Neural progenitor cell (in vitro differentiated cells): Measurements from ENCODE around the gene PLEKHO2. TPM values are rescaled to one million over a fixed set of nuclear protein-coding genes. Genes with fewer than 3 reads are reported as not detected.
A peak's percentile ranks its signal among the peaks of the same experiment; 100 is the strongest.

ENCODE experiments used
- DNase-seq: peaks from one replicate; pipeline ENCODE4 v3.0.0-alpha.2; 2016; ENCODE audit warnings: low spot score
- H2AFZ ChIP-seq: fragments of 200-600 bp; sonication (generic); replicated peaks from 2 replicates; pipeline ENCODE4 v1.6.1; 2016; ENCODE audit warnings: antibody characterized with exemption
- H3F3A ChIP-seq: fragments of 200-600 bp; sonication (generic); 2 replicates; pipeline ENCODE4 v1.6.1; 2016; ENCODE audit warnings: antibody characterized with exemption, low read depth
- H3K27ac ChIP-seq: fragments of 200-600 bp; sonication (generic); 2 replicates; pipeline ENCODE4 v1.5.1; 2016; ENCODE audit warnings: mild to moderate bottlenecking
- H3K27me3 ChIP-seq: fragments of 200-600 bp; sonication (generic); 2 replicates; pipeline ENCODE4 v1.6.1; 2016; ENCODE audit warnings: mild to moderate bottlenecking, moderate library complexity
- H3K36me3 ChIP-seq: fragments of 200-600 bp; sonication (generic); 2 replicates; pipeline ENCODE4 v1.5.1; 2016
- H3K4me1 ChIP-seq: fragments of 200-600 bp; sonication (generic); 2 replicates; pipeline ENCODE4 v1.6.1; 2016; ENCODE audit warnings: mixed run types
- H3K4me2 ChIP-seq: fragments of 200-600 bp; sonication (generic); 2 replicates; pipeline ENCODE4 v1.6.1; 2016
- H3K4me3 ChIP-seq: fragments of 200-600 bp; sonication (generic); 2 replicates; pipeline ENCODE4 v1.5.1; 2016
- H3K79me2 ChIP-seq: fragments of 200-600 bp; sonication (generic); 2 replicates; pipeline ENCODE4 v1.6.1; 2016; ENCODE audit warnings: low read depth
- H3K9ac ChIP-seq: fragments of 200-600 bp; sonication (generic); 2 replicates; pipeline ENCODE4 v1.6.1; 2016
- H3K9me3 ChIP-seq: fragments of 200-600 bp; sonication (generic); 2 replicates; pipeline ENCODE4 v1.5.1; 2016; ENCODE audit warnings: low read depth
- H4K20me1 ChIP-seq: fragments of 200-600 bp; sonication (generic); 2 replicates; pipeline ENCODE4 v1.6.1; 2016; ENCODE audit warnings: low read depth
- H3K27ac Mint-ChIP-seq: 3 replicates; pipeline ENCODE4 v1.8.0; 2021; ENCODE audit warnings: mixed read lengths
- H3K27me3 Mint-ChIP-seq: 2 replicates; pipeline ENCODE4 v1.8.0; 2022; ENCODE audit warnings: low read depth, mild to moderate bottlenecking, inconsistent platforms, moderate library complexity, mixed read lengths; ENCODE audit not compliant: insufficient read depth
- H3K36me3 Mint-ChIP-seq: 3 replicates; pipeline ENCODE4 v1.8.0; 2021; ENCODE audit warnings: mixed read lengths
- H3K4me1 Mint-ChIP-seq: 3 replicates; pipeline ENCODE4 v1.8.0; 2021; ENCODE audit warnings: mixed read lengths
- H3K4me3 Mint-ChIP-seq: 3 replicates; pipeline ENCODE4 v1.8.0; 2021; ENCODE audit warnings: mild to moderate bottlenecking, moderate library complexity, mixed read lengths
- H3K9me3 Mint-ChIP-seq: 3 replicates; pipeline ENCODE4 v1.8.0; 2020; ENCODE audit warnings: mixed read lengths
- CTCF ChIP-seq: fragments of 200-600 bp; sonication (generic); IDR thresholded peaks from 2 replicates; pipeline ENCODE4 v1.5.1; 2017; ENCODE audit warnings: antibody characterized with exemption, mild to moderate bottlenecking
- EZH2 ChIP-seq: fragments of 200-600 bp; sonication (generic); IDR thresholded peaks from 2 replicates; pipeline ENCODE4 v1.6.1; 2017; ENCODE audit warnings: antibody characterized with exemption, mild to moderate bottlenecking, moderate library complexity
- EZH2phosphoT487 ChIP-seq: fragments of 200-600 bp; sonication (generic); IDR thresholded peaks from 2 replicates; pipeline ENCODE4 v1.6.1; 2017; ENCODE audit warnings: antibody characterized with exemption
- total RNA-seq: library from RNA; depleted of rRNA; stranded (reverse); fragments of >200 nt; gene quantifications from 2 replicates; pipeline ENCODE4 v1.2.3, GENCODE V29; 2015; ENCODE audit warnings: low replicate concordance

PLEKHO2 gene
- total RNA-seq, 1 donor from 2014 or later: 7.7 TPM

GRCh38 chr15:64864068-64864467 is 22.4 kb downstream of the PLEKHO2 start:
- Histone ChIP-seq H3K27me3 (no peaks in the 10 kb centered on the region), H4K20me1 (peaks cover 19% of the 10 kb centered on the region), H2AFZ (no peak overlapping the region), H3K9me3 (no peaks in the 10 kb centered on the region), H3F3A (peaks cover 10% of the 10 kb centered on the region), H3K9ac (no peak overlapping the region), H3K4me3 (no peak overlapping the region), H3K79me2 (peaks cover 4% of the 10 kb centered on the region), H3K27ac (no peak overlapping the region), H3K36me3 (no peaks in the 10 kb centered on the region), H3K4me1 (peaks cover 33% of the 10 kb centered on the region), H3K4me2 (no peak overlapping the region)
- H3K36me3 Mint-ChIP-seq: peaks cover 5% of the 10 kb centered on the region
- no peak overlapping the region for H3K4me3 Mint-ChIP-seq
- H3K9me3 Mint-ChIP-seq: no peaks in the 10 kb centered on the region
- no peak overlapping the region for H3K27ac Mint-ChIP-seq
- TF ChIP-seq EZH2phosphoT487 (no peak), CTCF (no peak), EZH2 (no peak)
- no peak for DNase-seq
- H3K27me3 Mint-ChIP-seq: no peaks in the 10 kb centered on the region
- peaks cover 29% of the 10 kb centered on the region for H3K4me1 Mint-ChIP-seq

GRCh38 chr15:64865126-64865997 is 23.6 kb downstream of the PLEKHO2 start:
- peaks cover 9% of the 10 kb centered on the region for H3F3A ChIP-seq
- no peaks in the 10 kb centered on the region for H3K27me3 ChIP-seq
- Mint-ChIP-seq H3K27ac (no peak overlapping the region), H3K36me3 (peaks cover 11% of the 10 kb centered on the region), H3K9me3 (no peaks in the 10 kb centered on the region), H3K4me1 (peaks cover 19% of the 10 kb centered on the region), H3K4me3 (no peak overlapping the region), H3K27me3 (no peaks in the 10 kb centered on the region)
- no peaks in the 10 kb centered on the region for H3K9me3 ChIP-seq
- H3K4me1 ChIP-seq: peaks cover 20% of the 10 kb centered on the region
- no peak overlapping the region for H2AFZ ChIP-seq
- no peak overlapping the region for H3K4me2 ChIP-seq
- H4K20me1 ChIP-seq: peaks cover 8% of the 10 kb centered on the region
- H3K27ac ChIP-seq: peak overlapping the region; percentile 42
- TF ChIP-seq EZH2phosphoT487: no peak
- no peak for TF ChIP-seq CTCF
- no peak for TF ChIP-seq EZH2
- no peaks in the 10 kb centered on the region for H3K36me3 ChIP-seq
- H3K79me2 ChIP-seq: no peaks in the 10 kb centered on the region
- H3K4me3 ChIP-seq: no peak overlapping the region
- no peak for DNase-seq
- no peak overlapping the region for H3K9ac ChIP-seq

GRCh38 chr15:64865998-64866520 is 24.3 kb downstream of the PLEKHO2 start:
- H3K9me3 Mint-ChIP-seq: no peaks in the 10 kb centered on the region
- no peaks in the 10 kb centered on the region for H3K9me3 ChIP-seq
- no peaks in the 10 kb centered on the region for H3K79me2 ChIP-seq
- H3K4me3 Mint-ChIP-seq: no peak overlapping the region
- H4K20me1 ChIP-seq: peaks cover 4% of the 10 kb centered on the region
- H3K4me1 ChIP-seq: peaks cover 19% of the 10 kb centered on the region
- H3K27me3 ChIP-seq: no peaks in the 10 kb centered on the region
- H3K4me3 ChIP-seq: no peak overlapping the region
- peaks cover 17% of the 10 kb centered on the region for H3K4me1 Mint-ChIP-seq
- no peak overlapping the region for H3K27ac Mint-ChIP-seq
- peak overlapping the region; percentile 10 for H3K4me2 ChIP-seq
- no peak overlapping the region for H2AFZ ChIP-seq
- peak overlapping the region; percentile 42 for H3K27ac ChIP-seq
- DNase-seq: peak; percentile 46
- TF ChIP-seq EZH2phosphoT487 (no peak), EZH2 (no peak), CTCF (no peak)
- H3K36me3 Mint-ChIP-seq: peaks cover 11% of the 10 kb centered on the region
- no peak overlapping the region for H3K9ac ChIP-seq
- H3K27me3 Mint-ChIP-seq: no peaks in the 10 kb centered on the region
- H3K36me3 ChIP-seq: no peaks in the 10 kb centered on the region
- peaks cover 9% of the 10 kb centered on the region for H3F3A ChIP-seq
